GM21825 (cell line): ENCODE data around the gene USP17L12.
"Not testable (repeated sequence)": the region's sequence is repeated elsewhere in the genome, so short reads cannot be mapped to it uniquely, and the experiment has no call there.

ENCODE experiments used
- ATAC-seq: cut with Tn5 transposase; IDR thresholded peaks from one replicate; pipeline ENCODE4 v1.9.1; 2021; ENCODE audit warnings: mild to moderate bottlenecking, moderate library complexity; ENCODE audit not compliant: unreplicated experiment

Gene USP17L12

GRCh38 chr4:9219852-9220251, at the start of gene USP17L12:
Gene USP17L12, plus strand, starts transcription at chr4:9220152. Its CDS starts 0 bp downstream, at chr4:9220152.
- ATAC-seq, result not testable (repeated sequence)

- not testable (repeated sequence) for ATAC-seq
Observed at GRCh38 chr4:9210357-9210756, 9.6 kb upstream of the USP17L12 start, which contains the start of gene USP17L10. Gene USP17L10, plus strand, starts transcription at chr4:9210657. Its CDS starts 0 bp downstream, at chr4:9210657.

GRCh38 chr4:9214701-9215100, 5.3 kb upstream of the USP17L12 start:
- not testable (repeated sequence) for ATAC-seq

DNA sequence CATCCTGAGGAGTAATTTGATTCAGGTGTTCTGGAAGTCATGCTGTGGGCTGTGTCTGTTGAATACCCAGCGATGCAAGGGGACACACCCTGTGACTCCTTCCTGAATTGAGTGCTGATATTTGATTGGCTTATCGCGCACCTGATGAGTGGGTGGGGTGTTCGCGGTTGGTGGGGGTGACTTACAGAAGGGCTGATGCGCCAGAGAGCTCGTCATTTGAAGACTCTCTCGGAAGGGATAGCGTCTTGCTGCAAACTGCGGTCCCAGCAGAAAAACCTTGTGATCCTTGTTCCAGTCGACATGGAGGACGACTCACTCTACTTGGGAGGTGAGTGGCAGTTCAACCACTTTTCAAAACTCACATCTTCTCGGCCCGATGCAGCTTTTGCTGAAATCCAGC, 4.8 kb upstream of the USP17L12 start, which contains the start of gene USP17L11:
Gene USP17L11 (plus strand): TSS at position 301 of the 400 bp plus-strand sequence. CDS start 0 bp downstream, at position 301.
- not testable (repeated sequence) for ATAC-seq

DNA sequence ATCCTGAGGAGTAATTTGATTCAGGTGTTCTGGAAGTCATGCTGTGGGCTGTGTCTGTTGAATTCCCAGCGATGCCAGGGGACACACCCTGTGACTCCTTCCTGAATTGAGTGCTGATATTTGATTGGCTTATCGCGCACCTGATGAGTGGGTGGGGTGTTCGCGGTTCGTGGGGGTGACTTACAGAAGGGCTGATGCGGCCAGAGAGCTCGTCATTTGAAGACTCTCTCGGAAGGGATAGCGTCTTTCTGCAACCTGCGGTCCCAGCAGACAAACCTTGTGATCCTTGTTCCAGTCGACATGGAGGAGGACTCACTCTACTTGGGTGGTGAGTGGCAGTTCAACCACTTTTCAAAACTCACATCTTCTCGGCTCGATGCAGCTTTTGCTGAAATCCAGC, 4.6 kb downstream of the USP17L12 start, which contains the start of gene USP17L13:
Gene USP17L13 (plus strand): TSS at position 301 of the 400 bp plus-strand sequence. CDS start 0 bp downstream, at position 301.
- not testable (repeated sequence) for ATAC-seq

DNA sequence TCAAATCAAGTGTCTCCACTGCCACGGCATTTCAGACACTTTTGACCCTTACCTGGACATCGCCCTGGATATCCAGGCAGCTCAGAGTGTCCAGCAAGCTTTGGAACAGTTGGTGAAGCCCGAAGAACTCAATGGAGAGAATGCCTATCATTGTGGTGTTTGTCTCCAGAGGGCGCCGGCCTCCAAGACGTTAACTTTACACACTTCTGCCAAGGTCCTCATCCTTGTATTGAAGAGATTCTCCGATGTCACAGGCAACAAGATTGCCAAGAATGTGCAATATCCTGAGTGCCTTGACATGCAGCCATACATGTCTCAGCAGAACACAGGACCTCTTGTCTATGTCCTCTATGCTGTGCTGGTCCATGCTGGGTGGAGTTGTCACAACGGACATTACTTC, 10.3 kb downstream of the USP17L12 start:
- not testable (repeated sequence) for ATAC-seq

DNA sequence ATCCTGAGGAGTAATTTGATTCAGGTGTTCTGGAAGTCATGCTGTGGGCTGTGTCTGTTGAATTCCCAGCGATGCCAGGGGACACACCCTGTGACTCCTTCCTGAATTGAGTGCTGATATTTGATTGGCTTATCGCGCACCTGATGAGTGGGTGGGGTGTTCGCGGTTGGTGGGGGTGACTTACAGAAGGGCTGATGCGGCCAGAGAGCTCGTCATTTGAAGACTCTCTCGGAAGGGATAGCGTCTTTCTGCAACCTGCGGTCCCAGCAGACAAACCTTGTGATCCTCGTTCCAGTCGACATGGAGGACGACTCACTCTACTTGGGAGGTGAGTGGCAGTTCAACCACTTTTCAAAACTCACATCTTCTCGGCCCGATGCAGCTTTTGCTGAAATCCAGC, 14.1 kb downstream of the USP17L12 start, which contains the start of gene USP17L15:
Gene USP17L15 (plus strand): TSS at position 301 of the 400 bp plus-strand sequence. CDS start 0 bp downstream, at position 301.
- not testable (repeated sequence) for ATAC-seq

DNA sequence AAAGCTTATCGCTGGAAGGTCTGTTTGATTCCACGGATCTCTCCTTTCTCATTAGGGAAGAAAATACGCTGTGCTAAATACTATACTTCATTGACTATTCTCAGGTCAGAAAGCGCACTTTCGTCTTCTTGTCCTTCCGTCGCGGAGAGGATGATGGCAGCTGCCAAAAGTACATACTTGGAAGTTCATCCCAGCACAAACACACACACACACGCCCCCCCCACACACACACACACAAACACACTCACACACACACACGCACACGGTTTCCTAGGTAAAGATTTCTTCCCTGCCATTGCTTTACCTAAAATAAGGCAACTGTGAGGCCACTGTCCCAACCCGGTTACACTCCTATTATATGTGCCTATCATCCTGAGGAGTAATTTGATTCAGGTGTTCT, 18.5 kb downstream of the USP17L12 start:
- not testable (repeated sequence) for ATAC-seq

GRCh38 chr4:9243579-9243978, 23.6 kb downstream of the USP17L12 start, which contains the start of gene USP17L17:
Gene USP17L17, plus strand, starts transcription at chr4:9243879. Its CDS starts 0 bp downstream, at chr4:9243879.
- not testable (repeated sequence) for ATAC-seq

GRCh38 chr4:9247953-9248680, 28.2 kb downstream of the USP17L12 start, which contains the start of gene USP17L18:
Gene USP17L18, plus strand, starts transcription at chr4:9248630. Its CDS starts 0 bp downstream, at chr4:9248630.
- ATAC-seq, result not testable (repeated sequence)

GRCh38 chr4:9253078-9253477, 33.1 kb downstream of the USP17L12 start, which contains the start of gene USP17L19:
Gene USP17L19, plus strand, starts transcription at chr4:9253378. Its CDS starts 0 bp downstream, at chr4:9253378.
- not testable (repeated sequence) for ATAC-seq

DNA sequence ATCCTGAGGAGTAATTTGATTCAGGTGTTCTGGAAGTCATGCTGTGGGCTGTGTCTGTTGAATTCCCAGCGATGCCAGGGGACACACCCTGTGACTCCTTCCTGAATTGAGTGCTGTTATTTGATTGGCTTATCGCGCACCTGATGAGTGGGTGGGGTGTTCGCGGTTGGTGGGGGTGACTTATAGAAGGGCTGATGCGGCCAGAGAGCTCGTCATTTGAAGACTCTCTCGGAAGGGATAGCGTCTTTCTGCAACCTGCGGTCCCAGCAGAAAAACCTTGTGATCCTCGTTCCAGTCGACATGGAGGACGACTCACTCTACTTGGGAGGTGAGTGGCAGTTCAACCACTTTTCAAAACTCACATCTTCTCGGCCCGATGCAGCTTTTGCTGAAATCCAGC, 37.9 kb downstream of the USP17L12 start, which contains the start of gene USP17L20:
Gene USP17L20 (plus strand): TSS at position 301 of the 400 bp plus-strand sequence. CDS start 0 bp downstream, at position 301.
- not testable (repeated sequence) for ATAC-seq

DNA sequence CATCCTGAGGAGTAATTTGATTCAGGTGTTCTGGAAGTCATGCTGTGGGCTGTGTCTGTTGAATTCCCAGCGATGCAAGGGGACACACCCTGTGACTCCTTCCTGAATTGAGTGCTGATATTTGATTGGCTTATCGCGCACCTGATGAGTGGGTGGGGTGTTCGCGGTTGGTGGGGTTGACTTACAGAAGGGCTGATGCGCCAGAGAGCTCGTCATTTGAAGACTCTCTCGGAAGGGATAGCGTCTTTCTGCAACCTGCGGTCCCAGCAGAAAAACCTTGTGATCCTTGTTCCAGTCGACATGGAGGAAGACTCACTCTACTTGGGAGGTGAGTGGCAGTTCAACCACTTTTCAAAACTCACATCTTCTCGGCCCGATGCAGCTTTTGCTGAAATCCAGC, 42.6 kb downstream of the USP17L12 start, which contains the start of gene USP17L21:
Gene USP17L21 (plus strand): TSS at position 301 of the 400 bp plus-strand sequence. CDS start 0 bp downstream, at position 301.
- not testable (repeated sequence) for ATAC-seq

DNA sequence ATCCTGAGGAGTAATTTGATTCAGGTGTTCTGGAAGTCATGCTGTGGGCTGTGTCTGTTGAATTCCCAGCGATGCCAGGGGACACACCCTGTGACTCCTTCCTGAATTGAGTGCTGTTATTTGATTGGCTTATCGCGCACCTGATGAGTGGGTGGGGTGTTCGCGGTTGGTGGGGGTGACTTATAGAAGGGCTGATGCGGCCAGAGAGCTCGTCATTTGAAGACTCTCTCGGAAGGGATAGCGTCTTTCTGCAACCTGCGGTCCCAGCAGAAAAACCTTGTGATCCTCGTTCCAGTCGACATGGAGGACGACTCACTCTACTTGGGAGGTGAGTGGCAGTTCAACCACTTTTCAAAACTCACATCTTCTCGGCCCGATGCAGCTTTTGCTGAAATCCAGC, 47.4 kb downstream of the USP17L12 start, which contains the start of gene USP17L22:
Gene USP17L22 (plus strand): TSS at position 301 of the 400 bp plus-strand sequence. CDS start 0 bp downstream, at position 301.
- not testable (repeated sequence) for ATAC-seq
